HG03045 (cell line): ENCODE measurements around the gene RADIL.
"Not testable (repeated sequence)": the region's sequence is repeated elsewhere in the genome, so short reads cannot be mapped to it uniquely, and the experiment has no call there.

ENCODE experiments used
- ATAC-seq: cut with Tn5 transposase; IDR thresholded peaks from one replicate; pipeline ENCODE4 v1.9.1; 2021; ENCODE audit warnings: mild to moderate bottlenecking, moderate library complexity; ENCODE audit not compliant: unreplicated experiment

The RADIL gene

DNA sequence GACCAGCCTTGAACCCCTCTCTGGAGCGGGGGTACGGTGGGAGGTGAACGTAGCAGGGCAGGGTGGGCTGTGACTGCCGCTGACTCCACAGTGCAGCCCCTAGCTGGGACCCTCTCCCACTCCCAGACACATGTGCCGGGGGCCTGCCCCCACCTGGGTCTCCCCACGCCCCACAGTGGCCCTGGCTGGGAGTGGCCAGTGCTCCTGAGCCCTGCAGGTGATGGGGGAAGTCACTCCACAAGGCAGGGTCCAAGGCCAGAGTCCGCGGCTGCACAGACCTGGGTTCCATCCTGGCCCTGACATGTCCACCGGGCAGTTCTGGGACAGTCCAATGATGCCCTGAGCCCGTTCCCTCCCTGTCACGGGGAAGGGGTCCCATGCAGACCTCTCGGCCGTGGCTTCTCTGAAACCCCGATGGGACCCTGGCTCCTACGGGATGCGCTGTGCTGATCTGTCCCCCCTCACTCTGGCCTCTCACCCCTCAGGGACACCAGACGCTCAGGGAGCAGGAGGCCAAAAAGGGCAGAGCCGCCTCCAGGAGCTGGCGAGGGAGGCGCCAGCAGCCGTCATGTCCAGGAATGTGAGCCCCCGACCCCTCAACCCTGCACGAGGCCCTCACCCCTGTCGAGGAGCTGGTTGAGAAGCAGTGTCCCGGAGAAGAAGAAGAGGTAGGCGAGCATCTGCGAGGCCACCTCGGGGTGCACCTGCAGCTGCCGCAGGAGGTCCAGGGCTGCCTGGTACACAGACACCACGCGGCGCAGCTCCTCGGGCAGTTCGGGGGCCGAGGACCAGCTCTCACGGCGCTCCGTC, 67.7 kb downstream of the RADIL start:
- no peak for ATAC-seq

DNA sequence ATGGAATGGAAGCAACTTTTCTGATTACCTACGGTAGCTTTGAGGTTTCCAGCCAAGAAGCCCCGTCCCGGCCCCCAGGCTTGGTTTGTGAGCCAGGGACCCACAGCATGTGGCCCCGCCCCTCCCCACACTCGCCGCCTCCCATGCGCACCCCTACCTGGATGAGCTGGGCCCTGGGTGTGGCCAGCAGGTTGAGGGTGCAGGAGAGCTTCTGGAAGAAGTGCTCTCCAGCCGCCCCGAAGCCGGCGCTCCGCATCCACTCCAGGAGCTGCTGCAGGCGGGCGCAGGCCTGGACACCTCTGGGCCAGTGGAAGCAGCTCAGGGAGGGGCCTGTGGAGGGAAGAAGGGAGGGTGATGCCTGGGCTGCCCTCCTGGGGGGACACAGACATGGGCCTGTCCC, 68.4 kb downstream of the RADIL start:
- no peak for ATAC-seq

DNA sequence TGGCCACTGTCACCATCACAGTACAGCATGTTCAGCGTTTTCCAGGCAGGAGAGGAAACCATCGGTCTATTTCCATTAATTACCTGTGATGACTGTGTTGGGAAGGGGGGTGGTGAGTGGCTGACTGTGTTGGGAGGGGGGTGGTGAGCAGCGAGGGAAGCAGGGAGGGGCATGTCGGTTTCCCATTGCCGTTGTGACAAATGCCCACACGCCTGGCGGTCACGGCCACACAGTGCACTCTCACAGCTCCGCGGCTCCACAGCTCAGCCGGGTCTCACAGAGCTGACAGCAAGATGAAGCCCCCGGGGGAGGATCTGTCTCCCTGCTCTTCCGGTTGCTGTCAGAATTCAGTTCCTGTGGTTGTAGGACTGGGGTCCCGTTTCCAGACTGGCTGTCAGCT, 69.1 kb downstream of the RADIL start:
- ATAC-seq = no peak

DNA sequence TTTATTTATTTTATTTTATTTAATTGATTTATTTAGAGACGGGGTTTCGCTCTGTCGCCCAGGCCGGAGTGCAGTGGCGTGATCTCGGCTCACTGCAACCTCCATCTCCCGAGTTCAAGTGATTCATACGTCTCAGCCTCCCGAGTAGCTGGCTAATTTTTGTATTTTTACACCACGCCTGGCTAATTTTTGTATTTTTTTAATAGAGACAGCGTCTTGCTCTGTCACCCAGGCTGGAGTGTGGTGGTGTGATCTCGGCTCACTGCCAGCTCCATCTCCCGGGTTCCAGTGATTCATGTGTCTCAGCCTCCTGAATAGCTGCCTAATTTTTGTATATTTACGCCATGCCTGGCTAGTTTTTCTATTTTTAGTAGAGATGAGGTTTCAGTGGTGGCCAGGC, 73.8 kb downstream of the RADIL start:
- ATAC-seq = no peak

DNA sequence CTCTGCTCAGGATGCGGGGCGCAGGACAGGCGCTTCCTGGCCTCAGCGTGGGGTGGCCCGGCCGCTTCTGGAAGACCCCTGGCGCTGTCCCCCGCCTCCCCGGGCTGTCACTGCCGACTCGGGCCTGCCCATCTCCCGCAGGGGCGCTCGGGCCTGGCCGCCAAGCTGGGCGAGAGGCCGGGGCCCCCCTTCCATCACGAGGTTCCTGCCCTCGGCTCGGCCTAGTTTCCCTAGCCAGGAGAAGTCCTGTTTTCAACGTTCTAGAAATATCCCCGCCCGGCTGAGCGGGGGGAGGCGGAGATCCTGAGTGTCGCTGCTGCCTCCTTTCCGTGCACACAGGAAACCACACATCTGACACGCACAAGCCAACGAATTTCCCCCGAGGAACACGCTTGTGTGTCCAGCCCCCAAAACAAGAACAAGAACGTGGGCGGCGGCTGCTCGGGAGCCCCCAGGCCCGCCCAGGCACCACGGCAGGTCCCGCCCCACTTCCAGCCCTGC, 74.4 kb downstream of the RADIL start:
- ATAC-seq = no peak

DNA sequence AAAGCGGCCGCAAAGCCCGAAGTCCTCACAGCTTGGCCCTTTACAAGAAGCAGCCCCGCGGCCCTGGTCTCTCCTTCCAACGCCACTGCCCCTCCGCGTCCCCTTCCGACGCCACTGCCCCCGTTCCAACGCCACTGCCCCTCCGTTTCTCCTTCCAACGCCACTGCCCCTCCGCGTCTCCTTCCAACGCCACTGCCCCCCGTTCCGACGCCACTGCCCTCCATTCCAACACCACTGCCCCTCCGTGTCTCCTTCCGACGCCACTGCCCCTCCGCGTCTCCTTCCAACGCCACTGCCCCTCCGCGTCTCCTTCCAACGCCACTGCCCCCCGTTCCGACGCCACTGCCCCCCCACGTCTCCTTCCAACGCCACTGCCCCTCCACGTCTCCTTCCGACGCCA, 75.0 kb downstream of the RADIL start:
- no peak for ATAC-seq

DNA sequence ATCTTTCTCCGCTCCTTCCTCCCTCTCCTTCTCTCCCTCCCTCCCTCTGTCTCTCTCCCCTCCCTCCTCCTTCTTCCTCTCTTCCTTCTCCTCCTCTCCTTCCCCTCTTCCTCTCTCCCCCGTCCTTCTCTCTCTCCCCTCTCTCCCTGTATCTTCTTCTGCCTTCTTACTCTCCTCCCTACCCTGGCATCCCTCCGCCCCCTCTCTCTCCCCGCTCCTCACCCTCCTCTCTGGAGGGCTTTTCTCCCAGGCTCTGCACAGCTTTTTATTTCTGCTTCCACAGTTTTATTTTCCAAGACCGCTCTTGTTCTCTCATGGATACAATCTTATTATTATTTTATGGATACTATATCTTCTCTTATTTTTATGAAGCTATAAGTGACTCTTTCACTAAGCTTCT, 75.5 kb downstream of the RADIL start:
- no peak for ATAC-seq

DNA sequence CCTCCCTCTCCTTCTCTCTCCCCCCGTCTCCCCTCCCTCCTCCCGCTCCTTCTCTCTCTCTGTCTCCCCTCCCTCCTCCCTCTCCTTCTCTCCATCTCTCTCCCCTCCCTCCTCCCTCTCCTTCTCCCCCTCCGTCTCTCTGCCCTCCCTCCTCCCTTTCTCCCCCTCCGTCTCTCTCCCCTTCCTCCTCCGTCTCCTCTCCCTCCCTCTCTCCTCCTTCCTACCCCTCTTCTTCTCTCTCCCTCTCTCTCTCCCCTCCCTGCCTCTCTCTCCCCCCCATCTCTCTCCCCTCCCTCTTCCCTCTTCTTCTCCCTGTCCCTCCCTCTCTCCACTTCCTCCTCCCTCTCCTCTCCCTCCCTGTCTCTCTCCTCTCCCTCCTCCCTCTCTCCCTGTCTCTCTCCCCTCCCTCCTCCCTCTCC, 75.9 kb downstream of the RADIL start:
- no peak for ATAC-seq

DNA sequence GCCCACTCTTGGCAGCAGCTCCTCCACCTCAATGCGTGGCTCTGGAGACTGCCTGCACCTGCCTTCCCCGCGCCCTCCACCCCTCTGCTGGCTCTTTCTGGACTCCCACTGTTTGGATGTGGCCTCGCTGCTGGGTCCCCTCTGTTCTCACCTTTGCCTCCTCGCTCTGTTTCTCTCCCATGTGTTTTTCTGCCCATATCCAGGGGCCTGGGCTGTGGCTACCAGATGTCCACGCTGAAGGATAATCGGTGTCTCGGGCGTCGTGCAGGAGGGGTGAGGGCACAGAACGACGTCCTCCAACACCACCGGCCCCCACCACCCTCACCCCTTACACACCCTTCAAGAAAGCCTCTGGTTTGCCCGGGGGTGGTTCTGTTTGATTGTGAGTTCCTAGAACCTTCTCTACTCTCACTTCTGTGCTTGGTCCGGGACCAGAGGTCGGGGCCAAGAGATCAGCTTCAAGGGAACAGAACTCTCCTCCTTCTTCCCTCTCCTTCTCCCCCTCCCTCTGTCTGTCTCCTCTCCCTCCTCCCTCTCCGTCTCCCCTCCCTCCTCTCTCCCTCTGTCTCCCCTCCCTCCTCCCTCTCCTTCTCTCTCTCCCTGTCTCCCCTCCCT, 76.4 kb downstream of the RADIL start:
- ATAC-seq = no peak

DNA sequence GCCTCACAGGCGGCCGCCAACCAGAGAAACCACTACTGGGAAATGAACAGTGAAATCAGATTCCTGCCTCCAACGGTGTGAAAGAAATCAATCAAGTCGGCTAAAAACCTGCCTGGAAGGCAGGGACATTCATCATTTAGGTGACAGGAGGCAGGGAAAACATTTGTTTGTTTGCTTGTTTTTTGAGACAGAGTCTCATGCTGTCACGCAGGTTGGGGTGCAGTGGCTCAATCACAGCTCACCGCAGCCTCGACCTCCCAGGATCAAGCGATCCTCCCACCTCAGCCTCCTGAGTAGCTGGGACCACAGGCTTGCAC, 77.6 kb downstream of the RADIL start:
- ATAC-seq = no peak

DNA sequence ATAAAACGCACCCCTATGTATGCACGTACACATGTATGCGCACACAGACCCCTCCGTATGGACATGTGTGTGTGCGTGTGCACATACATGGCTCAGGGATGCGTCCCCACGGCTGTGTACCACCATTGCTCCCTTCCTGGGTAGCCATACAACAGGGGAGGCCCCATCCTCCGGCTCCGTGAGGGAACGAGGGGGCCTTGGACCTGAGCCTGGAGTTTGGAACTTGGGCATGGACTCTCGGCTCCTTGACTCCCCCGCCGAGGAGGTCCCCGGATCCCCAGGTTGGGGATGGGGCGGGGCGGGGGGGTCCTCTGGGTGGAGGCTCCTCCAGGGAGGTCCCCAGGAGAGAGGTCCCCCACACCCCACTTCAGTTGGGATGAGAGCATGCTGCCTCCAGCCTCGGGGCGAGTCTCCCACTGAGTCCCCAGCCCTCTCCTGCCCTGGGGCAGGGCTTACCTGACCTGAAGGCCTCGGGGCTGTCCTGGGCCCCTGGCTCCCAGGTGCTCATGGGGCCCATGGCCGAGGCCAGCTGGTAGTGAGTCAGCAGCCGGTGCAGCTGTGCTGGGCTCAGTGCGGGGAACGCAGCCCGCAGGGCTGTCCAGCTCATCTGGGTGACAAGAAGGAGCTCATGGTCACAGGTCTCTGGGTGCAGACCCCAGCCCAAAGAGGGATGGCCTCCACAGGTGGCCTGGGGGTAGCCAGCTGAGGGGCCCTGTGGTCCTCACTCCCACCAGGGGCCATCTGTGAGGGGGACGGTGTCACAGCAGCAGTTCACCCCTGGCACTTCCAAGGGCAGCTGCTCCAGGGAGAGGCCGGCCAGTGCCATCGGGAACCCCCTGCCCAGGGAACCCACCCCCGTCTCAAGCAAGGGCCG, 78.2 kb downstream of the RADIL start:
- ATAC-seq = no peak

DNA sequence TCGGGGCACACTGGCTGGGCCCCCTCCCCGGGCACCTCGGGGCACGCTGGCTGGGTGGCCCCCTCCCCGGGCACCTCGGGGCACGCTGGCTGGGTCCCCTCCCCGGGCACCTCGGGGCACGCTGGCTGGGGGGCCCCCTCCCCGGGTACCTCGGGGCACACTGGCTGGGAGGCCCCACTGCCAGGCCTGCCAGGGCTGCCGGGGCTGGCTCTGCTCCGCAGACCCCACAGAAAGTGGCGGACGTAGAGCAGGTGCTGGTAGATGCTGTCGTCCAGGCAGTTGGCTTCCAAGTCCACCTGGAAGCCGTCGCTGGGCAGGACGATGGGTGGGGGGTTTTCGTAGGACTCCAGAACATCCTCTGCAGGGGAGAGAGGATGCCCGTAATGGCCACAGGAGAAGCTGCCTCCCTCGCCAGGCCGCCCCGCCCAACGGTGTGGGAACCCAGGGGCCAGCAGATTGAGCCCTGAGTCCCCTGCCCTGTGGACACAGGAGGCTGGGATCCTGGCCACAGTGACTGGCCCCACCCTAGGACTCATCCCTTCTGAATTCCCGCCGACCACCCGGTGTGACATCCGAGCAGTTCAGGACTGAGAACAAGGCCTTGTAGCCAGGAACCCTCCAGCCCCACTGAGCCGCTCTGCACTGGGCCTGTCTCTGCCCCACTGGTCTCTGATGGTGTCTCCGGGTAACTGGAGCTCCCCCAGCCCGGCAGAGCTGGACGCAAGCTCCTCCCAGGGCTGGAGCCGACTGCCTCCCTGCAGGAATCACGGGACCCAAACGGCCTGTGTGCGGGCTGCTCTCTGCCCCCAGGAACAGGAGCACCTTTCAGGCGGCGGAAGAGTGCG, 79.9 kb downstream of the RADIL start:
- ATAC-seq = no peak

DNA sequence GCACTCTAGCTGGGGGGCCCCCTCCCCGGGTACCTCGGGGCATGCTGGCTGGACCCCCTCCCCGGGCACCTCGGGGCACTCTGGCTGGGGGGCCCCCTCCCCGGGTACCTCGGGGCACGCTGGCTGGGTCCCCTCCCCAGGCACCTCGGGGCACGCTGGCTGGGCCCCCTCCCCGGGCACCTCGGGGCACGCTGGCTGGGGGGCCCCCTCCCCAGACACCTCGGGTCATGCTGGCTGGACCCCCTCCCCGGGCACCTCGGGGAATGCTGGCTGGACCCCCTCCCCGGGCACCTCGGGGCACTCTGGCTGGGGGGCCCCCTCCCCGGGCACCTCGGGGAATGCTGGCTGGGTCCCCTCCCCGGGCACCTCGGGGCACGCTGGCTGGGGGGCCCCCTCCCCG, 80.9 kb downstream of the RADIL start:
- ATAC-seq = not testable (repeated sequence)

DNA sequence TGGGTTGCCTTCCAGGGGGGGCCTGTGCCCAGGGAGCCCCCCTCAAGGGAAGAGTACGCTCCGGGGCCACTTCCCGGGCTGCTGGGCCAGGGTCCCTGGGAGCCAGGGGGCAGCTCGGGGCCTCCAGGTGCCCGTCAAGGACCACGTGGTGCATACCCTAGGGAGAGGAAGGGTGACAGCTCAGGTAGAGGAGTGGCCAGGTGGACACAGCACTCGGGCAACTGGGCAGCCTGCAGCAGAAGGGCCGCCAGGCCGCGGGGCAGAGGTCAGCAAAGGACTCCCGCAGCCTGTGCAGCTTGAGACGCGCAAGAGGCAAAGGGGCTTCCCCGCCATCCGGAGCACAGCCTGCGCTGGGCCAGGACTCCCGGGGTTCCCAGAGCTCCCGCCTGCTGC, 81.7 kb downstream of the RADIL start:
- no peak for ATAC-seq

DNA sequence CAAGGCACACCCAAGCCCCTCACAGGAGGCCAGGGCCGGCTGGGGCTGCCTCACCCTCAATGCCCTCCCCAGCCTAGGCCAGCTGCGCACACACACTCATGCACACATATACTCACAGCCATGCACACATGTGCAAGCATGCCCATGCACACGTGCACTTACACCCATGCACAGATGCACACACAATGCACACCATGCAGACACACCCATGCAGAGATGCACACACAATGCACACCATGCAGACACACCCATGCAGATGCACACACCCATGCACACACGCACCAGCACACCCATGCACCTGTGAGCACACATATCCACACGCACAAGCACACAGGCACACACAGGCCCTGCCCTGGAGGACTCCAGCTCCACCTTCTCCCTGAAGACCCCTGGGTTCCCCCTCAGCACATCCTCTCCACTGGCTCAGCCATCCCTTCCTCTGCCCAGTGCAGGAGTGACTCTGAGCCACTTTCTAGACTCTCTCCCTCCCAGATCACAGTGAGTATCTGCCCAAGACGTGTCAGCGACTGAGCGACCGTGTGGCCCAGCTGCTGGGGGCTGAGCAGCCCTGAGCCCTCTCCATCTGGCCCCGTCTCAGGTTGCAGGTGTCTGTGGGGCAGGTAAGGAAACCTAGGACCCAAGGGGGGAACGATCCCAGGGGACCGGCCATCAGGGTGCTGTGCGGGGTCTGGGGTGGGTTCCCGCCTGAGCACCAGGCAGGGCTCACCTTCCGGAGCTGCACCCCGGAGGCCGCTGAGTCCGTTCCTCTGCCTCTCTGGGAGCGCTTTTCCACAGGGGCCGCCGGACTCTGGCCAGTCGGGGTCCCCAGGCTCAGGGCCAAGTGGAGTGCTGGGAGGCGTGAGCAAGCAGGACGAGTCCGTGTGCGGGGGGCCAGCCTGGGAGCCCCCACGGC, 82.3 kb downstream of the RADIL start:
- no peak for ATAC-seq

DNA sequence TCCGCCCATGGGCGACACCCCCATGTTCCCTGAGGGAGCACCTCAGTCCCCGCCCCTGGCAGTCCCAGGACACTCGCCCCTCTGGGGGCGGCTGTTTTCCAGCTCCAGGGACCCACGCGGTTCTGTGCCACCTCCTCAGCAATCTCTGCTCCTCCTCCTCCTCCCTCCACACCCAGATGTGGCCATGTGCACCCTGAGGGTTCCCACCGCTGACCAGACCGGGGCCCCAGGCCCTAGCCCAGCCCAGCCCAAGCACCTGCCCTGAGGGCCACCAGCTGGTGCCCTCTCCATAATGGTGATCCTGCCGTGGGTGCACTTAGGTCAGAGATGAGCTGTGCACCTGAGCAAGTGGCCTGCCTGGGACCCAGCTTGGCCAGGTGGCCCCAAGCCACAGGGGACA, 83.0 kb downstream of the RADIL start:
- no peak for ATAC-seq

DNA sequence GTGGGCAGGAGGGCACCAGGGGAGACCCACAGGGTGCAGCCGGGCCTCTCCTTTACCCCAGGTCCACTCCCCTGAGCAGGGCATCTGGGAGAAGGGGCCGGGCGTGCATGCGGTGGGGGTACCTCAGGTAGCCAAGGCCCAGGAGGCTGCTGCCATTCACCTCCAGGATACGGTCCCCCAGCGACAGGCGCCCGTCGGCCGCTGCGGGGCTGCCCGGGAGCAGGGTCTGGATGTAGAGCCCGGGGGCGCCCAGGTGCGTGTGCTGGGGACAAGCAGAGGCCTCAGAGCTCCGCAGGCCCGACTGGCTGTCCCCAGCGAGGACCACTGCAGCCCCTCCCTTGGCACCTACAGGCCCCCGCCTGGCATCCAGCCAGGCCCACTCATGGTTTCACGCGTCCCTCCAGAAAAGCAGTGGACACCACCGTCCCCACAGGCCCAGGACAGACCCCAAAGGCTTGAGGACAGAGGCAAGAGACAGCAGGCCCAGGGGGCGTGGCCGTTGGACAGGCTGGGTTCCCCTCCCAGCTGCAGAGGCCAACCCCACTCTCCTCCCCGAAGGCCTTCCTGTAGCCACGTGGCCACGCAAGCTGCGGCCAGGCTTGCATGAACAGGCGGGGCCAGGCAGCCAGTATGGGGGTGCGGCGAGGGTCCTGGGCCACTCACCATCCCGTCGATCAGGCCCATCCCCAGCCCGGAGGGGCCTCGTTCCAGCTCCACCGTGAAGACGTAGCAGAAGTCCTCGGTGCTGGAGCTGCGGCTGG, 83.8 kb downstream of the RADIL start:
- no peak for ATAC-seq

DNA sequence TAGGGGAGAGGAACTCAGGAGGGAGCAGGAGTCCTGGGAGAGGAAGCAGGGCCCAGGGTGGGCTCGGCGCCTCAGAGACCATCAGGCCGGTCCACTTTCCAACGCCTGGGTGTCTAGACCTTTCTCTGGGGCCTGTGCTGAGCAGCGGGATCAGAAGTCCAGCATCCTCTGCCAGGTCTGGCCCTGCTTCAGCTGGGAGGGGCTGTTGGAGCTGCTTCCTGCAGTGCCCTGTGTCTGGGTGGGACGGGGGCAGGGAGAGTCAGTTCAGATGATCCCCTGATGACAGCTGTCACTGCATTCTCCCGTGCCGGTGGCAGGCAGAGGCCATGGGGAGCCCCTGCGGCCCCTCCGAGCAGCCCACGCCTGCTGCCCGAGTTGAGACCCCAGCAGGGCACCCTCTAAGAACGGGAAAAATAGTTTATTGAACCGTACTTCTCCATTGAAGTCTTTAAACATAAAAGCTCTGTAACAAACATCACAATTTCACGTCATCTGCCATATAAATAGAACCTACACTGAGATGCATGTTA, 84.7 kb downstream of the RADIL start:
- no peak for ATAC-seq
